Measurements from ENCODE around the gene TMEM88.
A peak's percentile ranks its signal among the peaks of the same experiment; 100 is the strongest.

Gene TMEM88

DNA sequence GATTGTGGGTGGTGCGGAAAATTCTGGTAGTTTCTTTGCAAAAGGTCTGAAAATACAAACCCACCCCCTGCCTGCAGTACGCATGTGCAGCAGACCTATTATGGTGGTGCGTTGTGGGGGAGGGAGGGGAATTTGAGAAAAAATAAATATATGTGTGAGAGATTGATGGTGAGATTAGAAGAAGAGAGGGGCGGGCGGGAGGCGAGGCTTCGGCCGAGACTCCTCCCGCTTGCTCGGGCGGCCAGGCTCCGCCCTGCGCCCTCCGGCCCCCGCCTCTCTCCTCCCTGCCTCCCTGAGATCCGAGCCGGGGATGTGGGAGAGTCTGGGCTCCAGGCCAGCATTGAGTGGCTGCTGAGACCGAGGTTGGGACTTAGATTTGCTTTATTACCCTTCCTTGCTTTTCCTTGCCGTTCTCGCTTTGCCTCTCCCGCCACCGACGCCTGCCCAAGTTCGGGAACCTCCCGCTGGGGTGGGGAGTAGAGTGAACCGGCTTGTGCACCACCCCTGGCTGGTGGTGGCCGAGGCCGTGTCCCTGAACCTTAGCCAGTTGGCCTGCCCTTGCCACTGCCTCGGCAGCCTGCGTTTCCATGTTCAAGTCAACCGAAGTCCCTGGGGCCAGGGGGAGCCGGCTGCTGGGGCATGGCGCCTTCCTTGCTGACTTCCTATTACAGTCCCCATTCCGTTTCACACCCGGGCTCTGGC lies 32.8 kb downstream of the TMEM88 start:
- no peak for FAIRE-seq

DNA sequence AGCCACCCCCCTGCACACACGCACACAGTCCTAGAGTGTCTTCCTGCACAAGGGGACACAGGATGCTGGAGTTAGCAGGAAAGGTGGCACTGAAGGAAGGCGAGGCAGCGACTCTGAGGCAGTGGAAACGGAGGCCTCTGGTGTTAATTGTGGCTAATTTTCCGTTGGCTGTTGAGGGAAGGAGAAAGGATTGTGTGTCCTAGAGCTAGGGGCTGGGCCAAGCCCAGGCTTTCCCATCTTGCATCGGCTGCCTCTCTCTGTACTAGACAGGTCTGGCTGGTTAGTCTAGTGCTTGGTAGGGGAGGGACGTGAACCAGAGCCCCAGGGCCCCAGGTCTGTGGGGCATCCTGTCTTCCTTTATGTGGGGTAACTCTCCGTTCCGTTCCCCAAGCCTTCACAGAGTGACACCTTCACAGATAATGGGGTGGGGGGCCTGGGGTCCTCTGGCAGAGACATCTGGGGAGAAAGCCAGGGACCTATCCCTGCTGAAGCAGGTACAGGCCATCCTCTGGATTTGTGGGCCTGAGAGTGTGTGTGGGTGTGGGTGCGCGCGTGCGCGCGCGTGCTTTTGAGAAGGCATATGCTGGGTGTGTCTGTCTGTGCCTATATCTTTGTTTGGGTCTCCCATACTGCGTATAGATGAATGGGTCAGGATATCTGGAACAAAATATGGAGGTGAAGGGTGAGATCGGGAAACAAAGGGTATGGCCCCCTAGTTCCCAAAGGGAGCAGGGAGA lies 33.5 kb downstream of the TMEM88 start, which contains the start of gene CHD3:
TSS of gene CHD3 (plus strand) at position 606 of the 737 bp plus-strand sequence. CDS start 212 bp downstream, outside the sequence.
- FAIRE-seq = no peak

DNA sequence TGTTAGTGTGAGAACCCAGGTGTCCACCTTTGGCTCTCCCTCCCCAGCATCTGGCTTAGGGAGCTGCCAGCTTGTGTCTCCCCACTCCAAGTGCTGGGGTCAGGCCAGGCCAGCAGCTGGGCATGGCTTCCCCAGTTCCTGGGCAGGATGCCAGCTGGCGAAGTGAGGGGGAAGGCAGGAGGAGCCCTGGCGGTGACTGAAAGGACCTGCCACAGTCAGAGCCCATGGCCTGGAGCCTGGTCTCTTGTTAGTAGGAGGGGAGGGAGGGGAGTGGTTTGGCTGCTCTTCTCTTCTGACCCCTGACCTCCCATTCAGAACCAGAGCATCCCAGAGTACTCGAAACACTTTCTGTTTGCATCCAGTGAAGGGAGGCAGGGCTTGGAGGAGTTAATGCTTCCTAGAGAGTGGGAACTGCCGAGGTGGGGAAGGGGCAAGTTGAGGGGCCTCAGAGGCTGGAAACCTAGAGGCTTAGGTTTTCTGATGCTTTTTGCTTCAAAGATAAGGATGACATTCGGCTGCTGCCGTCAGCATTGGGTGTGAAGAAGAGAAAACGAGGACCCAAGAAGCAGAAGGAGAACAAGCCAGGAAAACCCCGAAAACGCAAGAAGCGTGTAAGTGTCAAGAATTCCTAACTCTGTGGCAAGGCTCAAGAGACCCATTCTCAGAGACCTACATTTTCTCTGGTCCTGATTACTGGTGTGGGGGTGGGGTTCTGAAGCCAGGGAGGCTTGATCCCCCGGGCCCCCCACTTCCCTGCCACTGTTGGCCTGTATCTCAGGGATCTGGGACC lies 34.5 kb downstream of the TMEM88 start:
- FAIRE-seq = peak; percentile 87

DNA sequence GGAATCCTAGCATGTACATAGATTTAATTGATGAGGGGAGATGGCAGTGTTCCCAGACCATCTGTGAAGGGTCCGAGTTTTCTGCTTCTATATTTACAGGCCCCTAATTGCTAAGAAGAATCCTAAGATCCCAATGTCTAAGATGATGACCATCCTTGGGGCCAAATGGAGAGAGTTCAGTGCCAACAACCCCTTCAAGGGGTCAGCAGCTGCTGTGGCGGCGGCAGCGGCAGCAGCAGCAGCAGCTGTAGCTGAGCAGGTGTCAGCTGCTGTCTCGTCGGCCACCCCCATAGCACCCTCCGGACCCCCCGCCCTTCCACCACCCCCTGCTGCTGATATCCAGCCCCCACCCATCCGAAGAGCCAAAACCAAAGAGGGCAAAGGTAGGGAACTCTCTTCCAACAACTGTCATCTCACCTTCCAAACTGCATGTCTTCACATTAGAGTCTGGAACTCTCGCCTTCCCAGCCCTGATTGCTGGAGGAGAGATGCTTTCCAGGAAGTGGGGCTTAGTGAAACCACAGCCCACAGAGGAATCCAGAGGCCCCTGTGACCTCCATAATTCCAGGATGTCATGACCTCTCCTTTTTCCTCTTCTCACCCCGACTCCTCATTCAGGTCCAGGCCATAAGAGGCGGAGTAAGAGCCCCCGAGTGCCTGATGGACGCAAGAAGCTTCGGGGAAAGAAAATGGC lies 38.5 kb downstream of the TMEM88 start:
- FAIRE-seq = no peak

DNA sequence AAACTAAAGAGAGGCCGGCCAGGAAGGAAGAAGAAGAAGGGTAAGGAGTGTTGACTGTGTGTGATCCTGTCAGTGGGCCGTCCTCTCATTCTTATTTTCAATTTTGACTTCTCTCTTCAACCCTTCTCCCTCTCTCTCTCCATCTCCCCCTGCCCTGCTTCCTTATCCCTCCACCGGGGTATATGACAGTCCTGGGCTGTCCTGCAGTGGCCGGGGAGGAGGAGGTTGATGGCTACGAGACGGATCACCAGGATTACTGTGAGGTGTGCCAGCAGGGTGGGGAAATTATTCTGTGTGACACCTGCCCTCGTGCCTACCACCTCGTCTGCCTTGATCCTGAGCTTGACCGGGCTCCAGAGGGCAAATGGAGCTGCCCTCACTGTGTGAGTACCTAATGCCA lies 39.4 kb downstream of the TMEM88 start:
- FAIRE-seq = no peak

DNA sequence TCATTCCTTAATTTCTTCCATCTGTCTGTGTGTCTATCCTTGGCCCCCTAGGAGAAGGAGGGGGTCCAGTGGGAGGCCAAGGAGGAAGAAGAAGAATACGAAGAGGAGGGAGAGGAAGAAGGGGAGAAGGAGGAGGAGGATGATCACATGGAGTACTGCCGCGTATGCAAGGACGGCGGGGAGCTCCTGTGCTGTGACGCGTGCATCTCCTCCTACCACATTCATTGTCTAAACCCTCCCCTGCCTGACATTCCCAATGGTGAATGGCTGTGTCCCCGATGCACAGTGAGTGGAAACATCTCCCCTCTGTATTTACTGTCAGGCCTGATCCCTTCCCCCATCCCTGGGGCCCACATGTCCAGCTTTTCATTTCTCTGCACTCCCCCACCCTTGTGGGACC lies 40.0 kb downstream of the TMEM88 start:
- no peak for FAIRE-seq

DNA sequence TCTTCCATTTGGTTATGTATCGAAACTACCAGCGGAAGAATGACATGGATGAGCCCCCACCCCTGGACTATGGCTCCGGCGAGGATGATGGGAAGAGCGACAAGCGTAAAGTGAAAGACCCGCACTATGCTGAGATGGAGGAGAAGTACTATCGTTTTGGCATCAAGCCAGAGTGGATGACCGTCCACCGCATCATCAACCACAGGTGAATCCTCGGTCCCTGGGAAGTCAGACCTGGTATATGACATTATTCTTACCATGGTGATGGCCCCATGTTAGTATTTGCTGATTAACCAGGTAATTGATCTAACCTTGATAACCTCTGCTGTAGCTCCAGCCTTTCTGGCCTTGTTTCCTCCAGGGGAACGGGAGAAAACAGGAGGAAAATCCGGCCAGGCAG lies 42.2 kb downstream of the TMEM88 start:
- FAIRE-seq = no peak

DNA sequence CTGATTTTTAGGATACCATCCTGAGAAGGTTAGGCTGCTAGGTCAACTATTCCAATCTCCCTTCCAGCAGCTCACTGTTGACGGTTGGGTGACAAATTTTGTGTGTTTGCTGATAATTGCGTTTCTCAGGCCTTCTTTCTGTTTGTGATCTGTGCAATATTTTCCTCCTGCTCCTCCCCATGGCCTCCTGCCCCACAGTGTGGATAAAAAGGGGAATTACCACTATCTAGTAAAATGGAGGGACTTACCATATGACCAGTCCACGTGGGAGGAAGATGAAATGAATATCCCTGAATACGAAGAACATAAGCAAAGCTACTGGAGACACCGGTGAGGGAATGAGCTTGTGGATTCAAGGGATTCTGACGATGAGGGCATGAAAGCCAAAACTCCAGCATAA lies 42.9 kb downstream of the TMEM88 start:
- peak; percentile 83 for FAIRE-seq

DNA sequence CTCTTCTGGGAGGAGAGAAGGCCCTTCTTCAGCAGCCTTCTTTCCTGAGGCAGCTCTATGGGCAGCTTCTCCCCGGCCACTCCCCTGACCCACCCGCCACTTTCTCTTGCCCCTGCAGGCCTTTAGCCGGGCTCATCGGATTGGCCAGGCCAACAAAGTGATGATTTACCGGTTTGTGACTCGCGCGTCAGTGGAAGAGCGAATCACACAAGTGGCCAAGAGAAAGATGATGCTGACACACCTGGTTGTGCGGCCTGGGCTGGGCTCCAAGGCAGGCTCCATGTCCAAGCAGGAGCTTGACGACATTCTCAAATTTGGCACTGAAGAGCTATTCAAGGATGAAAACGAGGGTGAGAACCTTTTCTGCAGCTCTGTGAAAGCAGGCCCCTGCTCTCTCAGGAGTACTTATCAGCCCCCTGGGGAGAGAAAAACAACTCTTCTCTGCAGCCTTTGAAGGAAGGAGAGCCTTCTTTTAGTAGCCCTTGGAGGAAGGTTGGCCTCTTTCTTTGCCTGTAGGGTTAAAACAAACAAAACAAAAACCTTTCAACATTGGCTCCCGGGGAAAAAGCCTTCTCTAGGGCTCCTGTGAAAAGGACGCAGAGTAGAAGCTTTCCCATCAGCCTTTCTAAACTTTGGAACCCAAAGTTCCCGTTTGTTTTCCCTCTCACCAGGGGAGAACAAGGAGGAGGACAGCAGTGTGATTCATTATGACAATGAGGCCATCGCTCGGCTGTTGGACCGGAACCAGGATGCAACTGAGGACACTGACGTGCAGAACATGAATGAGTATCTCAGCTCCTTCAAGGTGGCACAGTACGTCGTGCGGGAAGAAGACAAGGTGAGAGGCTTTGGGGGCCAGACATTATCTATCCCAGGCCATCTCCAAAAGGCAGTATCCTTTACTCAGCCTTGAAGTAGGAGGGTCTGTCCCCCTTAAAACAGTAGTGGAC lies 48.6 kb downstream of the TMEM88 start:
- FAIRE-seq = no peak

Measured in islet of Langerhans (tissue), 1 donor.